Measurements from ENCODE around the gene SPTSSB. TPM values are rescaled to one million over a fixed set of nuclear protein-coding genes. Genes with fewer than 3 reads are reported as not detected.

Gene SPTSSB
- total RNA-seq, 4 donors from 2014 or later: 2.4 to 4.8 (median 3.9) TPM

DNA sequence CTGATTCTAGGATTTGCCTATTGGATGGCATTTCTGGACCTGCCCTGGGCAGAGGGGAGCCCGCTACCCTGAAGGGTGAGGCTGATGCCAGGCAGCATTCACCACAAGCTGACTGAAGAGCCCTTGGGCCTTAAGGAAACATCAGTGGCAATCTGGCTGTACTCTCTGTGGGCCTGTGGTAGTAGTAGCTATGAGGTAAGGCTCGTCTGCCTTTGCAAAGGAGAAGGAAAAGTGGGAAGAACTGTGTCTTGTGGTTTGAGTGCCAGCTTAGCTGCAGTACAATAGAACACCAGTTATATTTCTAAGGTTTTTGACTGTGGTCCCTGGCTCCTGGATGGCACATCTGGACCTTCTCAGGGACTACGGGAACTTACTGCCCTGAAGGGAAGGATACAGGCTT lies 51.5 kb downstream of the SPTSSB start:
- Histone ChIP-seq H3K4me1 (peaks cover 2 to 30% (median 14%) of the 10 kb centered on the region in 3 donors), H3K4me3 (no peak overlapping the region), H3K36me3 (no peaks in the 10 kb centered on the region), H3K27ac (no peak overlapping the region), H3K27me3 (no peaks in the 10 kb centered on the region), H3K9me3 (no peaks in the 10 kb centered on the region)
- DNase-seq: no peak
- WGBS, 2 donors: 68 to 73% methylated on average over 3 of the region's 3 CpGs
- intact Hi-C loops (cut with DNase I): no loop called here
- TF ChIP-seq, protein P1, sequence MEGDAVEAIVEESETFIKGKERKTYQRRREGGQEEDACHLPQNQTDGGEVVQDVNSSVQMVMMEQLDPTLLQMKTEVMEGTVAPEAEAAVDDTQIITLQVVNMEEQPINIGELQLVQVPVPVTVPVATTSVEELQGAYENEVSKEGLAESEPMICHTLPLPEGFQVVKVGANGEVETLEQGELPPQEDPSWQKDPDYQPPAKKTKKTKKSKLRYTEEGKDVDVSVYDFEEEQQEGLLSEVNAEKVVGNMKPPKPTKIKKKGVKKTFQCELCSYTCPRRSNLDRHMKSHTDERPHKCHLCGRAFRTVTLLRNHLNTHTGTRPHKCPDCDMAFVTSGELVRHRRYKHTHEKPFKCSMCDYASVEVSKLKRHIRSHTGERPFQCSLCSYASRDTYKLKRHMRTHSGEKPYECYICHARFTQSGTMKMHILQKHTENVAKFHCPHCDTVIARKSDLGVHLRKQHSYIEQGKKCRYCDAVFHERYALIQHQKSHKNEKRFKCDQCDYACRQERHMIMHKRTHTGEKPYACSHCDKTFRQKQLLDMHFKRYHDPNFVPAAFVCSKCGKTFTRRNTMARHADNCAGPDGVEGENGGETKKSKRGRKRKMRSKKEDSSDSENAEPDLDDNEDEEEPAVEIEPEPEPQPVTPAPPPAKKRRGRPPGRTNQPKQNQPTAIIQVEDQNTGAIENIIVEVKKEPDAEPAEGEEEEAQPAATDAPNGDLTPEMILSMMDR (IDR thresholded peaks at IDR 0.05): no peak
- no peak for TF ChIP-seq POLR2A (IDR thresholded peaks at IDR 0.05)

DNA sequence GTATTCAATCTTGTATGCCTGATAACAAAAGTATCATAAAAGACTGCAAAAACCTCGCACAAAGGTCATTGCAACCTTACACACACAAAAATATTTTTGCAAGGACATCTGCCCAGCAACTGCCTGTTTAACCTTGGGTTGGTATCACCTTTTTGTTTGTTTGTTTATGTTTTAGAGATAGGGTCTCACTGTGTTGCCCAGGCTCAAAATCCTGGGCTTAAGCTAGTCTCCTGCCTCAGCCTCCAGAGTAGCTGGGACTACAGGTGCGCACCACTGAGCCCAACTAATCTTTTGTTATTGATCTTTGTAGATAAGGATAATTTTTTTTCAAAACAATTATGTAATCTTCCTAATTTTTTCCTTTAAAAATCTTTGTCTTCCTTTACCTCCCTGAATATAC lies 54.2 kb downstream of the SPTSSB start:
- DNase-seq: no peak
- Histone ChIP-seq H3K4me3 (no peak overlapping the region), H3K27ac (peak overlapping the region; percentile 64 to 87 (median 76)), H3K27me3 (no peaks in the 10 kb centered on the region), H3K4me1 (peaks cover 5 to 34% (median 14%) of the 10 kb centered on the region in 3 donors), H3K9me3 (no peaks in the 10 kb centered on the region), H3K36me3 (no peaks in the 10 kb centered on the region)
- 78 to 83% methylated on average over 2 of the region's 2 CpGs for WGBS, 2 donors
- intact Hi-C loops (cut with DNase I): no loop called here
- TF ChIP-seq POLR2A (IDR thresholded peaks at IDR 0.05): no peak
- TF ChIP-seq, protein P1 (IDR thresholded peaks at IDR 0.05): no peak

DNA sequence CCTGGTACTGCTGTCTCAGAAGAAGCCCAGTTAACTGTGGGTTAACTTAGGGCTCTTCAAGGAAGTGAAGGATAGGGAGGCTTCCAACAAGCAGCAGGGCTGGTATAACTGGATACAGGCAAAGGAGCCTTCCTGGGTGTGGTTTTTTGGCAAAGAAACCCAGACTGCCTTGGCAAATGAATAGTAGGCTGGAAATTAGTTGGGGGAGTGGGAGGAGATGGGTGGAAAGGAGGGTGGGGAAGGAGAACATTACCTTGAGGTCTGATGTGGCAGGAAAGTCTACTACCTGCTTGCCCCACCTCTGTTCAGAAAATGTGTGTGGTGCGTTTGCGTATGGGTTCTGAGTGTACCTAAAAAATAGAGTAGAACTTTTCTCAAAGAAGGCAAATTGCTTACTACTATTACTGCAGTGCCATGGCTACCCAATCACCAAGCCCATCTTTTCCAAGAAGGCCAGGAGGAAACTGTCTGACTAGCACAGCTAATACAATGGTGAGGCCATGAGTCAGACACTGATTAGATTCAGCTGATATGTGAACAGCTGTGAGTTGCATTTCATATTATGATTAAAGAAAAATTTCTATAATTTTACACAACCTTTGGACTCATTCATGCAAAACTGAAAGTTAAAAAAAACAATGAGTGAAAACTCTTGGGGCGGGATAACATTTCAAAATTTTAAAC lies 55.2 kb downstream of the SPTSSB start:
- Histone ChIP-seq H3K4me1 (peaks cover 5 to 38% (median 14%) of the 10 kb centered on the region in 3 donors), H3K27me3 (no peaks in the 10 kb centered on the region), H3K27ac (peak overlapping the region; percentile 64 to 87 (median 75)), H3K9me3 (no peaks in the 10 kb centered on the region), H3K4me3 (no peak overlapping the region), H3K36me3 (no peaks in the 10 kb centered on the region)
- no peak for DNase-seq
- intact Hi-C loops (cut with DNase I): no loop called here
- TF ChIP-seq, protein P1 (IDR thresholded peaks at IDR 0.05): no peak
- TF ChIP-seq POLR2A (IDR thresholded peaks at IDR 0.05): no peak
- 32 to 59% methylated on average over 3 of the region's 3 CpGs for WGBS, 2 donors

DNA sequence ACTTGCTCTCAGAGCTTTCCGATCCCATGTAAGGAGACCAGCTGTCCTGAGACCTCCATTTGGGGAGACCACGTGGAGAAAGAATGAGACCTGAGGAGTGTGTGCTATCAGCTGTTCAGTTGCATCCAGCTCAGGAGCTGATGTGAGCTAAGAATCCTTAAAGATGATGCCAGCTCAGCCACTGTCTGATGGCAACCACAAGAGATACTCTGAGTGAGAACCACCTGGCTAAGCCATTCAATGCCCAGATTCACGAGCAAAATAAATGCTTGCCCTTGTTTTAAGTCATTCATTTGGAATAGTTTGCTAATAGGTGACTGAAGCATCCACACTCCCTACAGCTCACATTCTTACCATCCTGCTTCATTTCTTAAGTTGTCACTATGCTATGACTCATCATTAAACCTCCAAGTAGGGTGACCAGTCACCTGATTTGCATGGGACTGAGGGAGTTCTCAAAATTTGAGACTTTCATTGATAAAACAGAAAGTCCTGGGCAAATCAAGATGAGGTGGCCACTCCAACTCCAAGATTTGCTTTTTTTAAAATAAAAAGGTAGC lies 56.4 kb downstream of the SPTSSB start:
- no peaks in the 10 kb centered on the region for H3K9me3 ChIP-seq
- peaks cover 5 to 38% (median 14%) of the 10 kb centered on the region in 3 donors for H3K4me1 ChIP-seq
- intact Hi-C loops (cut with DNase I): no loop called here
- H3K27ac ChIP-seq: peak overlapping the region in 3 of 4 donors; percentile 64 to 87 (median 86)
- no peaks in the 10 kb centered on the region for H3K36me3 ChIP-seq
- H3K27me3 ChIP-seq: no peaks in the 10 kb centered on the region
- no peak overlapping the region for H3K4me3 ChIP-seq
- TF ChIP-seq, protein P1 (IDR thresholded peaks at IDR 0.05): no peak
- no peak for TF ChIP-seq POLR2A (IDR thresholded peaks at IDR 0.05)
- WGBS, 2 donors: 34 to 72% methylated on average over 3 of the region's 3 CpGs
- DNase-seq: no peak

DNA sequence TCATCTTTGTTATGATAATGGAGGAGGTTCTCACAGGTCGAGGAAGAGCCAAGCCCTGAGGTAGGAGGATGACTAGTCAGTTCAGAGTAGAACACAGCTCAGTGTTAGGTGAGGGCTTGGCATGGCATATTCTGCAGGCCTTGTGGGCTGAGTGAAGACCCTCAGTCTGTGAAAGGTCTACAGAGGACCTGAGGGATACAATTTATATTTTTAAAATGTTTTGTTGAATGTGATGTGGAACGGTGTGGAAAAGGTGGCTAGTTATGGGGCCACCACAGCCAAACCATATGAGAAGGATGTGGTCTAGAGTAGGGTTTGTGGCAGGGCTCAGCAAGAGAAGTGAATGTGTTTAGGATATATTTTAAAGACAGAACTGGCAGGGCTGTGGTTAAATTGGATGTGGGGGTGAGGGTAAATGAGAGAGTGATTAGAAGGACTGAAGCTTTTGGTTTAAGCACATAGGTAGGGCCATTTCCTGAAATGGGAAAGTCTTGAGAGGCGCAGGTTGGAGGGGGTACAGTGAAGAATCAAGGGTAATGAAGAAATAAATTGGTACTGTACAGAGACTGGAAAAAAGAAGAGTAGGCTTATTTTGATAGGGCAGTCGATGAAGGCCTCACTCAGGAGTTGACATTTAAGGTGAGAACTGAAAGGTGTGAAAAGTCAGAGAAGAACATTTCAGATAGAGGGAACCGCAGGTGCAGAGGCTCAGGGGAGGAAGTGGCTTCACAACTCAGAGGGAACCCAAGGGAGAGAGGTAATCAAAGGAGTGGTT lies 60.5 kb downstream of the SPTSSB start:
- Histone ChIP-seq H3K36me3 (no peaks in the 10 kb centered on the region), H3K4me3 (no peak overlapping the region), H3K27ac (no peak overlapping the region), H3K27me3 (no peaks in the 10 kb centered on the region), H3K4me1 (peaks cover 5 to 18% (median 5%) of the 10 kb centered on the region in 3 donors), H3K9me3 (peaks cover 0 to 10% (median 0%) of the 10 kb centered on the region in 3 donors)
- DNase-seq: no peak
- no peak for TF ChIP-seq POLR2A (IDR thresholded peaks at IDR 0.05)
- TF ChIP-seq, protein P1 (IDR thresholded peaks at IDR 0.05): no peak
- intact Hi-C loops (cut with DNase I): no loop called here
- 62 to 66% methylated on average over 5 of the region's 5 CpGs for WGBS, 2 donors

Data from esophagus squamous epithelium (tissue), 5 donors.